ENCODE results near the gene GH1.

Gene GH1

GRCh38 chr17:63944736-63945499 is 26.3 kb upstream of the GH1 start:
- no peak for DNase-seq

- no peak for DNase-seq
Measured at GRCh38 chr17:63943745-63944144, 25.1 kb upstream of the GH1 start.

- no peak for DNase-seq
Measured at GRCh38 chr17:63942309-63942985, 23.8 kb upstream of the GH1 start.

GRCh38 chr17:63941751-63942150 is 23.1 kb upstream of the GH1 start:
- DNase-seq: no peak

GRCh38 chr17:63941162-63941561 is 22.5 kb upstream of the GH1 start:
- DNase-seq: no peak

- no peak for DNase-seq
Measured at GRCh38 chr17:63940584-63940983, 21.9 kb upstream of the GH1 start.

- DNase-seq: no peak
Measured at GRCh38 chr17:63939884-63940283, 21.2 kb upstream of the GH1 start.

- no peak for DNase-seq
Measured at GRCh38 chr17:63939401-63939800, 20.8 kb upstream of the GH1 start.

- DNase-seq: no peak
Measured at GRCh38 chr17:63937920-63938319, 19.3 kb upstream of the GH1 start.

- DNase-seq: no peak
Measured at GRCh38 chr17:63937319-63937718, 18.7 kb upstream of the GH1 start.

- no peak for DNase-seq
Measured at GRCh38 chr17:63934183-63935112, 15.8 kb upstream of the GH1 start.

GRCh38 chr17:63933598-63933997 is 15.0 kb upstream of the GH1 start:
- DNase-seq: no peak

- no peak for DNase-seq
Measured at GRCh38 chr17:63932721-63933120, 14.1 kb upstream of the GH1 start.

- no peak for DNase-seq
Measured at GRCh38 chr17:63931981-63932561, 13.4 kb upstream of the GH1 start, which contains the start of gene CD79B. Gene CD79B (minus strand): TSS chr17:63932331. CDS start chr17:63932261, 70 bp downstream.

GRCh38 chr17:63930951-63931575 is 12.4 kb upstream of the GH1 start:
- DNase-seq: no peak

GRCh38 chr17:63929860-63930766 is 11.5 kb upstream of the GH1 start:
- DNase-seq: peak; percentile 68

- no peak for DNase-seq
Measured at GRCh38 chr17:63928966-63929695, 10.5 kb upstream of the GH1 start.

- no peak for DNase-seq
Measured at GRCh38 chr17:63928172-63928666, 9.6 kb upstream of the GH1 start.

GRCh38 chr17:63927464-63928171 is 9.0 kb upstream of the GH1 start:
- no peak for DNase-seq

- no peak for DNase-seq
Measured at GRCh38 chr17:63926164-63926563, 7.5 kb upstream of the GH1 start.
